Stomach (tissue), 9 donors: ENCODE measurements around the gene MPDU1. TPM values are rescaled to one million over a fixed set of nuclear protein-coding genes. Genes with fewer than 3 reads are reported as not detected.

Experiments
- DNase-seq, 2 donors: peaks; one replicate each; pipeline versions ENCODE4 v3.0.0 to v3.0.0-alpha.2; 2013 to 2019
- H3K27ac ChIP-seq, 5 donors: fragments of 200-600 bp in 4 of 5; sonication (generic) in 4 of 5; one replicate each; pipeline ENCODE4 v1.5.1; 2013 to 2019; ENCODE audit warnings: mild to moderate bottlenecking in 1 of 5, moderate library complexity in 1 of 5
- H3K27me3 ChIP-seq, 3 donors: fragments of 200-600 bp; sonication (generic); one replicate each; pipeline ENCODE4 v1.5.1; 2017 to 2019; ENCODE audit warnings: mixed run types in 1 of 3
- H3K36me3 ChIP-seq, 4 donors: fragments of 200-600 bp; sonication (generic); 1 replicate in 3 of 4; 2 replicates in 1 of 4; pipeline ENCODE4 v1.5.1; 2016 to 2019
- H3K4me1 ChIP-seq, 4 donors: fragments of 200-600 bp; sonication (generic); one replicate each; pipeline ENCODE4 v1.5.1; 2016 to 2019
- H3K4me3 ChIP-seq, 4 donors: fragments of 200-600 bp; sonication (generic) in 3 of 4; one replicate each; pipeline ENCODE4 v1.5.1; 2016 to 2019; ENCODE audit warnings: mild to moderate bottlenecking in 1 of 4
- H3K9me3 ChIP-seq, 4 donors: fragments of 200-600 bp; sonication (generic); one replicate each; pipeline ENCODE4 v1.5.1; 2016 to 2019
- CTCF ChIP-seq, 7 experiments: fragments of 450-650 bp in 4 of 7; fragments of 200-600 bp in 3 of 7; sonication (generic) in 3 of 7; IDR thresholded peaks; one replicate each; pipeline ENCODE4 v1.5.1; 2016 to 2019; ENCODE audit warnings: antibody characterized with exemption in 7 of 7, control low read depth in 2 of 7, mild to moderate bottlenecking in 1 of 7
- EP300 ChIP-seq: sonication (generic); formaldehyde crosslinking; IDR thresholded peaks from one replicate; pipeline ENCODE4 v1.6.1; 2017; ENCODE audit warnings: antibody characterized with exemption
- POLR2A ChIP-seq, 4 donors: fragments of 450-650 bp; IDR thresholded peaks; one replicate each; pipeline ENCODE4 v1.6.1; 2016; ENCODE audit warnings: antibody characterized with exemption in 4 of 4, control low read depth in 2 of 4, mild to moderate bottlenecking in 1 of 4, moderate library complexity in 1 of 4
- POLR2AphosphoS5 ChIP-seq, 3 donors: sonication (generic); formaldehyde crosslinking; IDR thresholded peaks; one replicate each; pipeline ENCODE4 v1.6.1; 2016; ENCODE audit warnings: antibody characterized with exemption in 3 of 3
- WGBS, 5 donors: extraction: QIAGEN DNeasy Blood & Tissue Kit in 3 of 5; methylation state at CpG; one replicate each; pipeline versions ENCODE4 v1.1.5 to v1.1.7; 2013 to 2018; 5-methylcytosine and 5-hydroxymethylcytosine counted together
- intact Hi-C: fragments of 100-400 bp; cut with DNase I; formaldehyde crosslinking; loops from one replicate; pipeline ENCODE4 v1.15.1; 2023; ENCODE audit warnings: low total_unique reads
- polyA plus RNA-seq, 3 donors: library from polyadenylated mRNA; stranded (reverse); fragments of 200-250 nt; gene quantifications; one replicate each; pipeline ENCODE4 v1.2.3, GENCODE V29; 2013
- total RNA-seq, 5 donors: library from RNA; depleted of rRNA; stranded (reverse); fragments of >200 nt; gene quantifications; one replicate each; pipeline versions ENCODE4 v1.1.0 to v1.2.3, GENCODE V29; 2014 to 2016
- donor health status: healthy with polysubstance abuse.
- donor health status: Bipolar disorder and iron deficiency.
- donor health status: healthy.

Gene MPDU1
- total and polyA plus RNA-seq, 8 donors: 27.2 to 188 (median 68.3) TPM

DNA sequence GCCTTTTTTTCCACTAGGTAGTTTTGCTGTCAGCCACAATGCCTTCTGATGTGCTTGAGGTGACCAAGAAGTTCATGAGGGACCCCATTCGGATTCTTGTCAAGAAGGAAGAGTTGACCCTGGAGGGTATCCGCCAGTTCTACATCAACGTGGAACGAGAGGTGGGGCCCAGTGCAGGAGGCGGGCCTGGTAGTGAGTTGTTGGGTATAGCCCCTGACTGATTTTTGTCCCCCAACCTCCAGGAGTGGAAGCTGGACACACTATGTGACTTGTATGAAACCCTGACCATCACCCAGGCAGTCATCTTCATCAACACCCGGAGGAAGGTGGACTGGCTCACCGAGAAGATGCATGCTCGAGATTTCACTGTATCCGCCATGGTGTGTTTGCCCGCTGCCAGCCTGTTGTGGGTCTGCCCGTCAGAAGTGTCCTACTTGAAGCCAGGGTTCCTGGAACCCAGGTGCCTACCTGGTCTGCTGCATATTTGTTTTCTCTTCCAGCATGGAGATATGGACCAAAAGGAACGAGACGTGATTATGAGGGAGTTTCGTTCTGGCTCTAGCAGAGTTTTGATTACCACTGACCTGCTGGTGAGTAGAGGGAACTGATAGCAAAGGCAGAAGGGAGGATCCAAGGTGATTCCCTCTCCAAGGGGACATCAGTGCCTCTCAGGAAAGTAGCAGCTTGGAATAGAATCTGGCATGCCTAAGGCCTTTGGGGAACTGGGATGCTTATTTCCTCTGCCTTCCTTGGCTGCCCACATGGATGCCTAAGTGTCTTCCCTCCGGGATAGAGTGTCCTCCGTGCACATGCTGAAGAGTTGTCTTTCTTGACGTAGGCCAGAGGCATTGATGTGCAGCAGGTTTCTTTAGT is 6.1 kb upstream of the MPDU1 start:
- no peak for TF ChIP-seq CTCF (IDR thresholded peaks at IDR 0.05)
- TF ChIP-seq EP300: no peak
- no peak for TF ChIP-seq POLR2A (IDR thresholded peaks at IDR 0.05)
- TF ChIP-seq POLR2AphosphoS5 (IDR thresholded peaks at IDR 0.05): no peak
- Histone ChIP-seq H3K4me1 (peaks cover 62 to 88% (median 80%) of the 10 kb centered on the region in 4 donors), H3K27ac (peak overlapping the region in 3 of 5 donors; percentile 87 to 95 (median 94)), H3K36me3 (peaks cover 51 to 63% (median 56%) of the 10 kb centered on the region in 4 donors), H3K4me3 (peak overlapping the region in 1 of 4 donors; percentile 94), H3K9me3 (no peaks in the 10 kb centered on the region), H3K27me3 (no peaks in the 10 kb centered on the region)
- intact Hi-C loops: no loop called here
- 67 to 70% (median 67%) methylated on average over 17 of the region's 17 CpGs for WGBS, 5 donors
- DNase-seq: no peak

GRCh38 chr17:7579001-7579833 is 4.4 kb upstream of the MPDU1 start, which contains the start of gene CD68:
CD68 (plus strand) TSS chr17:7579638; CDS start chr17:7579678, 40 bp downstream.
- WGBS, 5 donors: 5 to 14% (median 10%) methylated on average over 7 of the region's 7 CpGs
- Histone ChIP-seq H3K27me3 (no peaks in the 10 kb centered on the region), H3K36me3 (peaks cover 48 to 58% (median 53%) of the 10 kb centered on the region in 4 donors), H3K27ac (peak within 1 kb of the TSS; percentile 85 to 95 (median 89)), H3K9me3 (no peaks in the 10 kb centered on the region), H3K4me3 (peak within 1 kb of the TSS; percentile 18 to 66 (median 42)), H3K4me1 (peaks cover 68 to 92% (median 85%) of the 10 kb centered on the region in 4 donors)
- no peak for TF ChIP-seq CTCF (IDR thresholded peaks at IDR 0.05)
- peak in 2 of 3 donors; percentile 91 to 97 for TF ChIP-seq POLR2AphosphoS5 (IDR thresholded peaks at IDR 0.05)
- TF ChIP-seq EP300: no peak
- peak in 1 of 4 donors; percentile 14 for TF ChIP-seq POLR2A (IDR thresholded peaks at IDR 0.05)
- intact Hi-C loops: no loop called here
- DNase-seq: peak; percentile 71 to 93

DNA sequence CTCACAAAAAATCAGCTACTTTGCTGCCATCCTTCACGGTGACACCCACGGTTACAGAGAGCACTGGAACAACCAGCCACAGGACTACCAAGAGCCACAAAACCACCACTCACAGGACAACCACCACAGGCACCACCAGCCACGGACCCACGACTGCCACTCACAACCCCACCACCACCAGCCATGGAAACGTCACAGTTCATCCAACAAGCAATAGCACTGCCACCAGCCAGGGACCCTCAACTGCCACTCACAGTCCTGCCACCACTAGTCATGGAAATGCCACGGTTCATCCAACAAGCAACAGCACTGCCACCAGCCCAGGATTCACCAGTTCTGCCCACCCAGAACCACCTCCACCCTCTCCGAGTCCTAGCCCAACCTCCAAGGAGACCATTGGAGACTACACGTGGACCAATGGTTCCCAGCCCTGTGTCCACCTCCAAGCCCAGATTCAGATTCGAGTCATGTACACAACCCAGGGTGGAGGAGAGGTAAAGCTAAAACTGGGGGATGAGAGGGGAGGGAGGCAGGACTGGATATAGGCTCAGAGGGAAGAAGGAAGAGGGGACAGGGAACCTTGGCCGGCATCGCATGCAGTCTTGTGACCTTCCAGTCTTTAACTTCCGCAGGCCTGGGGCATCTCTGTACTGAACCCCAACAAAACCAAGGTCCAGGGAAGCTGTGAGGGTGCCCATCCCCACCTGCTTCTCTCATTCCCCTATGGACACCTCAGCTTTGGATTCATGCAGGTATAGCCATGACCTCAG is 3.6 kb upstream of the MPDU1 start:
- intact Hi-C loops: no loop called here
- H3K9me3 ChIP-seq: no peaks in the 10 kb centered on the region
- H3K27me3 ChIP-seq: no peaks in the 10 kb centered on the region
- H3K4me1 ChIP-seq: peaks cover 68 to 92% (median 85%) of the 10 kb centered on the region in 4 donors
- no peak for DNase-seq
- peak overlapping the region; percentile 85 to 95 (median 89) for H3K27ac ChIP-seq
- H3K4me3 ChIP-seq: peak overlapping the region; percentile 18 to 66 (median 42)
- TF ChIP-seq POLR2A (IDR thresholded peaks at IDR 0.05) (no peak), CTCF (IDR thresholded peaks at IDR 0.05) (no peak), EP300 (no peak), POLR2AphosphoS5 (IDR thresholded peaks at IDR 0.05) (no peak)
- 53 to 71% (median 64%) methylated on average over 12 of the region's 12 CpGs for WGBS, 5 donors
- H3K36me3 ChIP-seq: peaks cover 40 to 50% (median 45%) of the 10 kb centered on the region in 4 donors
